Measurements from ENCODE around the gene SHQ1. TPM values are rescaled to one million over a fixed set of nuclear protein-coding genes. Genes with fewer than 3 reads are reported as not detected.
A peak's percentile ranks its signal among the peaks of the same experiment; 100 is the strongest.

SHQ1 gene
- total RNA-seq, 2 donors from 2014 or later: 9.6 to 11.2 TPM

- WGBS, 2 donors: 65 to 70% methylated on average over 4 of the region's 4 CpGs
- Histone ChIP-seq H3K27ac (no peak overlapping the region), H3K27me3 (no peaks in the 10 kb centered on the region), H3K4me3 (no peak overlapping the region), H3K4me1 (peaks cover 11% of the 10 kb centered on the region), H3K9me3 (no peaks in the 10 kb centered on the region), H3K36me3 (replicated peaks in 1 of 2; ENCODE audit: insufficient read depth in 1 of 2, low read depth in 2 of 2) (no peaks in the 10 kb centered on the region)
- ATAC-seq: no peak
- TF ChIP-seq CTCF (IDR thresholded peaks at IDR 0.05): no peak
- no peak for TF ChIP-seq POLR2A (IDR thresholded peaks at IDR 0.05)
- intact Hi-C loops (cut with DNase I): no loop called here
- no peak for DNase-seq
These were observed 44.0 kb upstream of the SHQ1 start for GRCh38 chr3:72892081-72892775.

GRCh38 chr3:72891053-72891855, 43.0 kb upstream of the SHQ1 start:
- Histone ChIP-seq H3K4me1 (peaks cover 19% of the 10 kb centered on the region), H3K9me3 (no peaks in the 10 kb centered on the region), H3K27me3 (no peaks in the 10 kb centered on the region), H3K36me3 (replicated peaks in 1 of 2; ENCODE audit: insufficient read depth in 1 of 2, low read depth in 2 of 2) (no peaks in the 10 kb centered on the region), H3K27ac (no peak overlapping the region), H3K4me3 (no peak overlapping the region)
- intact Hi-C loops (cut with DNase I): no loop called here
- WGBS, 2 donors: 26 to 40% methylated on average over 8 of the region's 8 CpGs
- TF ChIP-seq POLR2A (IDR thresholded peaks at IDR 0.05) (no peak), CTCF (IDR thresholded peaks at IDR 0.05) (no peak)
- DNase-seq: peak in 3 of 4 donors; percentile 37 to 46 (median 42)
- peak; percentile 28 for ATAC-seq

GRCh38 chr3:72890166-72890925, 42.1 kb upstream of the SHQ1 start:
- no peak for ATAC-seq
- peaks cover 19% of the 10 kb centered on the region for H3K4me1 ChIP-seq
- DNase-seq: no peak
- H3K9me3 ChIP-seq: no peaks in the 10 kb centered on the region
- H3K36me3 ChIP-seq (replicated peaks in 1 of 2; ENCODE audit: insufficient read depth in 1 of 2, low read depth in 2 of 2): no peaks in the 10 kb centered on the region
- WGBS, 2 donors: 85 to 86% methylated on average over 10 of the region's 10 CpGs
- intact Hi-C loops (cut with DNase I): no loop called here
- H3K27me3 ChIP-seq: no peaks in the 10 kb centered on the region
- TF ChIP-seq POLR2A (IDR thresholded peaks at IDR 0.05): no peak
- TF ChIP-seq CTCF (IDR thresholded peaks at IDR 0.05): no peak
- H3K4me3 ChIP-seq: no peak overlapping the region
- no peak overlapping the region for H3K27ac ChIP-seq

GRCh38 chr3:72889310-72890165, 41.3 kb upstream of the SHQ1 start:
- DNase-seq (no peak), ATAC-seq (no peak)
- Histone ChIP-seq H3K4me3 (no peak overlapping the region), H3K27ac (peak overlapping the region in 1 of 4 donors; percentile 28), H3K4me1 (peaks cover 19% of the 10 kb centered on the region), H3K27me3 (no peaks in the 10 kb centered on the region), H3K9me3 (no peaks in the 10 kb centered on the region), H3K36me3 (replicated peaks in 1 of 2; ENCODE audit: insufficient read depth in 1 of 2, low read depth in 2 of 2) (no peaks in the 10 kb centered on the region)
- intact Hi-C loops (cut with DNase I): no loop called here
- 82% methylated on average over 13 of the region's 13 CpGs for WGBS, 2 donors
- TF ChIP-seq POLR2A (IDR thresholded peaks at IDR 0.05): no peak
- TF ChIP-seq CTCF (IDR thresholded peaks at IDR 0.05): no peak
